HepG2 (cell line): ENCODE results near the gene DCTN3. TPM values are rescaled to one million over a fixed set of nuclear protein-coding genes. Genes with fewer than 3 reads are reported as not detected.

Experiments used
- ATAC-seq: fragments of 200-7000 bp; cut with Tn5 transposase; 3 replicates; pipeline ENCODE4 v1.9.1; 2020; ENCODE audit warnings: mild to moderate bottlenecking, moderate library complexity
- BruUV-seq: library from RNA; stranded (reverse); fragments of 400-500 nt; replicated peaks from 2 replicates; lab custom pipeline; 2021; lab: Mats Ljungman, UMichigan
- CTCF ChIA-PET: fragments of 300-600 bp; formaldehyde crosslinking; extraction: SDS; loops from one replicate; lab custom pipeline; 2021; ENCODE audit warnings: low total read pairs, inconsistent platforms, low intra/inter-chr PET ratio; lab: Yijun Ruan, JAX
- POLR2A ChIA-PET: fragments of 350-600 bp; sonication (Branson Sonifier 250); formaldehyde crosslinking; loops from one replicate; lab custom pipeline; 2020; ENCODE audit warnings: antibody characterized with exemption, inconsistent platforms; lab: Yijun Ruan, JAX
- DNase-seq: peaks from one replicate; pipeline ENCODE4 v3.0.0-alpha.2; 2015; ENCODE audit warnings: low spot score
- FAIRE-seq: peaks from 3 replicates; lab custom pipeline; 2011; peaks lifted over from hg19 to GRCh38; lab: Jason Lieb, UNC
- H2AFZ ChIP-seq: one replicate; pipeline ENCODE4 v1.6.1; 2011; ENCODE audit warnings: low read length, inconsistent platforms
- H3K27ac ChIP-seq: fragments of 300-600 bp; 3 replicates; pipeline ENCODE4 v1.8.0; 2011; ENCODE audit warnings: mixed run types, mild to moderate bottlenecking, mixed read lengths, low read length, inconsistent platforms; ENCODE audit not compliant: insufficient read depth; ENCODE audit errors: extremely low read length
- H3K27me3 ChIP-seq, 2 experiments: fragments of 200-600 bp in 1 of 2; 2 replicates in 1 of 2; 3 replicates in 1 of 2; pipeline versions ENCODE4 v1.6.0 to v1.8.0; 2011; ENCODE audit warnings: low read length in 2 of 2, mild to moderate bottlenecking in 2 of 2, moderate library complexity in 2 of 2, inconsistent platforms in 1 of 2; ENCODE audit not compliant: insufficient read depth in 2 of 2, control insufficient read depth in 1 of 2
- H3K36me3 ChIP-seq, 2 experiments: fragments of 200-600 bp in 1 of 2; replicated peaks in 1 of 2; 2 replicates in 1 of 2; 3 replicates in 1 of 2; pipeline versions ENCODE4 v1.5.1 to v1.8.0; 2011; ENCODE audit warnings: low read length in 2 of 2, inconsistent platforms in 1 of 2; ENCODE audit not compliant: insufficient read depth in 2 of 2, control insufficient read depth in 1 of 2
- H3K4me1 ChIP-seq: 2 replicates; pipeline ENCODE4 v1.5.1; 2012; ENCODE audit warnings: low read length, inconsistent platforms; ENCODE audit not compliant: insufficient read depth
- H3K4me2 ChIP-seq: 2 replicates; pipeline ENCODE4 v1.6.0; 2011; ENCODE audit warnings: low read depth, low read length, inconsistent platforms
- H3K4me3 ChIP-seq, 3 experiments: fragments of 200-600 bp in 1 of 3; sonication (generic), shearing (Covaris generic) in 1 of 3; replicated peaks in 1 of 3; 2 replicates each; pipeline ENCODE4 v1.5.1; 2011 to 2016; ENCODE audit warnings: low read length in 3 of 3, inconsistent platforms in 2 of 3, low read depth in 2 of 3, mild to moderate bottlenecking in 2 of 3, control low read depth in 1 of 3, mixed read lengths in 1 of 3; ENCODE audit not compliant: insufficient read depth in 1 of 3
- H3K79me2 ChIP-seq: one replicate; pipeline ENCODE4 v1.6.1; 2011; ENCODE audit warnings: low read length, inconsistent platforms; ENCODE audit not compliant: insufficient read depth
- H3K9ac ChIP-seq: 2 replicates; pipeline ENCODE4 v1.6.0; 2011; ENCODE audit warnings: mild to moderate bottlenecking, low read depth, low read length, inconsistent platforms; ENCODE audit not compliant: insufficient read depth
- H3K9me3 ChIP-seq: 2 replicates; pipeline ENCODE4 v1.5.1; 2012; ENCODE audit warnings: mild to moderate bottlenecking, low read length
- H4K20me1 ChIP-seq: 2 replicates; pipeline ENCODE4 v1.6.0; 2011; ENCODE audit warnings: inconsistent platforms, mild to moderate bottlenecking, low read length, moderate library complexity; ENCODE audit not compliant: insufficient read depth
- CEBPB ChIP-seq: IDR thresholded peaks from 2 replicates; pipeline ENCODE4 v1.6.1; 2011; ENCODE audit warnings: low read depth, low read length, improper control_type of control experiment, borderline replicate concordance
- CREB1 ChIP-seq, 2 experiments: fragments of 450-650 bp in 1 of 2; IDR thresholded peaks; 2 replicates each; pipeline ENCODE4 v1.6.1; 2016 to 2017; ENCODE audit warnings: control low read depth in 1 of 2, mild to moderate bottlenecking in 1 of 2, missing compliant biosample characterization in 1 of 2, missing genetic modification characterization in 1 of 2
- EEA1 ChIP-seq: sonication (generic); formaldehyde crosslinking; IDR thresholded peaks from 2 replicates; pipeline ENCODE4 v1.5.1; 2020; ENCODE audit warnings: mild to moderate bottlenecking, missing genetic modification reagents, borderline replicate concordance
- GMEB2 ChIP-seq: IDR thresholded peaks from 2 replicates; pipeline ENCODE4 v1.6.1; 2016; ENCODE audit warnings: missing biosample characterization, missing genetic modification reagents, low read depth
- WGBS: methylation state at CpG from one replicate; pipeline ENCODE4 v1.1.6; 2017; ENCODE audit warnings: low lambda C conversion rate; 5-methylcytosine and 5-hydroxymethylcytosine counted together
- in situ Hi-C: cut with HindIII; loops from 2 replicates; pipeline ENCODE4 v1.10.0; 2017; ENCODE audit warnings: low pct_unique_long_range_greater_than_20kb; ENCODE audit not compliant: extremely low pct_ligation_motif_present
- intact Hi-C: fragments of 100-400 bp; cut with micrococcal nuclease; formaldehyde crosslinking; loops from one replicate; pipeline ENCODE4 v1.10.0; 2022; ENCODE audit not compliant: unreplicated experiment
- polyA plus RNA-seq, 8 experiments: library from polyadenylated mRNA; depleted of rRNA in 3 of 8; stranded (reverse) in 7 of 8; unstranded in 1 of 8; fragments of >200 nt; fragmentation: Illumina TruSeq in 4 of 8; extraction: Trizol in 4 of 8; gene quantifications; 2 replicates each; pipeline versions ENCODE4 v1.2.1 to v1.2.3, GENCODE V29; 2011 to 2016; ENCODE audit warnings: low read depth in 4 of 8, missing spikeins in 1 of 8, mixed read lengths in 1 of 8; ENCODE audit not compliant: insufficient read depth in 1 of 8
- total RNA-seq, 5 experiments: library from RNA; depleted of rRNA; stranded (reverse); fragments of >200 nt; fragmentation: Illumina TruSeq; extraction: Trizol; gene quantifications; 2 replicates each; pipeline ENCODE4 v1.2.3, GENCODE V29; 2016; ENCODE audit warnings: low read depth in 1 of 5
- TF ChIP-seq, protein P1 (sequence below), 2 experiments: sonication (generic) in 1 of 2; formaldehyde crosslinking in 1 of 2; IDR thresholded peaks; 2 replicates each; pipeline versions ENCODE4 v1.6.1 to v1.9.0; 2014 to 2022; ENCODE audit warnings: antibody characterized with exemption in 1 of 2, borderline replicate concordance in 1 of 2, inconsistent platforms in 1 of 2, low read depth in 1 of 2, missing genetic modification reagents in 1 of 2
- TF ChIP-seq, protein P2 (sequence below): sonication (generic); formaldehyde crosslinking; IDR thresholded peaks from 2 replicates; pipeline ENCODE4 v1.4.0; 2020; ENCODE audit warnings: missing genetic modification reagents

DCTN3 gene
- total and polyA plus RNA-seq, 2 of the 13 experiments (the other 11 are each of a cell fraction or from before 2014, with no cell fraction given), result 27.4 to 34.5 TPM

- Histone ChIP-seq H2AFZ (no peak overlapping the region), H3K27me3 (no peaks in the 10 kb centered on the region), H3K9me3 (no peaks in the 10 kb centered on the region), H3K79me2 (no peaks in the 10 kb centered on the region), H4K20me1 (no peaks in the 10 kb centered on the region), H3K27ac (peak overlapping the region; percentile 71), H3K9ac (peak overlapping the region; percentile 74), H3K36me3 (no peaks in the 10 kb centered on the region), H3K4me1 (peaks cover 24% of the 10 kb centered on the region), H3K4me2 (peak overlapping the region; percentile 89), H3K4me3 (peak overlapping the region; percentile 66 to 79 (median 66))
- FAIRE-seq (no peak), ATAC-seq (peak; percentile 79), DNase-seq (peak; percentile 56)
- CTCF ChIA-PET, result interaction anchor here (2.0 to 3.3 kb wide), 3 partner anchors 19 to 53 kb away, joined by 6 to 22 read pairs (median 12); partner anchors contain the start of genes GALT and RPP25L
- POLR2A ChIA-PET, result interaction anchor here (0.6 to 4.9 kb wide), 11 partner anchors 9 to 53 kb away, joined by 3 to 40 read pairs (median 5); partner anchors contain the start of genes ARID3C, DCTN3, GALT and IL11RA
- 8% methylated on average over 47 of the region's 55 CpGs for WGBS
- BruUV-seq, result TSS peak; percentile 81
- intact Hi-C loops, result no loop called here
- in situ Hi-C loops, result no loop called here
- TF ChIP-seq CEBPB (peak; percentile 73; the same call in 1 of the 2 replicates), EEA1 (CRISPR knock-in tag) (no peak), GMEB2 (CRISPR knock-in tag) (no peak), CREB1 (IDR thresholded peaks at IDR 0.05) (peak; percentile 92), CREB1 (CRISPR knock-in tag; IDR thresholded peaks at IDR 0.05) (peak; percentile 77)
- TF ChIP-seq, protein P1, sequence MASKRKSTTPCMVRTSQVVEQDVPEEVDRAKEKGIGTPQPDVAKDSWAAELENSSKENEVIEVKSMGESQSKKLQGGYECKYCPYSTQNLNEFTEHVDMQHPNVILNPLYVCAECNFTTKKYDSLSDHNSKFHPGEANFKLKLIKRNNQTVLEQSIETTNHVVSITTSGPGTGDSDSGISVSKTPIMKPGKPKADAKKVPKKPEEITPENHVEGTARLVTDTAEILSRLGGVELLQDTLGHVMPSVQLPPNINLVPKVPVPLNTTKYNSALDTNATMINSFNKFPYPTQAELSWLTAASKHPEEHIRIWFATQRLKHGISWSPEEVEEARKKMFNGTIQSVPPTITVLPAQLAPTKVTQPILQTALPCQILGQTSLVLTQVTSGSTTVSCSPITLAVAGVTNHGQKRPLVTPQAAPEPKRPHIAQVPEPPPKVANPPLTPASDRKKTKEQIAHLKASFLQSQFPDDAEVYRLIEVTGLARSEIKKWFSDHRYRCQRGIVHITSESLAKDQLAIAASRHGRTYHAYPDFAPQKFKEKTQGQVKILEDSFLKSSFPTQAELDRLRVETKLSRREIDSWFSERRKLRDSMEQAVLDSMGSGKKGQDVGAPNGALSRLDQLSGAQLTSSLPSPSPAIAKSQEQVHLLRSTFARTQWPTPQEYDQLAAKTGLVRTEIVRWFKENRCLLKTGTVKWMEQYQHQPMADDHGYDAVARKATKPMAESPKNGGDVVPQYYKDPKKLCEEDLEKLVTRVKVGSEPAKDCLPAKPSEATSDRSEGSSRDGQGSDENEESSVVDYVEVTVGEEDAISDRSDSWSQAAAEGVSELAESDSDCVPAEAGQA (IDR thresholded peaks at IDR 0.05; ENCODE audit: low read depth), result peak; percentile 82
- TF ChIP-seq, protein P1 (CRISPR knock-in tag; IDR thresholded peaks at IDR 0.05; ENCODE audit: borderline replicate concordance), result no peak
- TF ChIP-seq, protein P2, sequence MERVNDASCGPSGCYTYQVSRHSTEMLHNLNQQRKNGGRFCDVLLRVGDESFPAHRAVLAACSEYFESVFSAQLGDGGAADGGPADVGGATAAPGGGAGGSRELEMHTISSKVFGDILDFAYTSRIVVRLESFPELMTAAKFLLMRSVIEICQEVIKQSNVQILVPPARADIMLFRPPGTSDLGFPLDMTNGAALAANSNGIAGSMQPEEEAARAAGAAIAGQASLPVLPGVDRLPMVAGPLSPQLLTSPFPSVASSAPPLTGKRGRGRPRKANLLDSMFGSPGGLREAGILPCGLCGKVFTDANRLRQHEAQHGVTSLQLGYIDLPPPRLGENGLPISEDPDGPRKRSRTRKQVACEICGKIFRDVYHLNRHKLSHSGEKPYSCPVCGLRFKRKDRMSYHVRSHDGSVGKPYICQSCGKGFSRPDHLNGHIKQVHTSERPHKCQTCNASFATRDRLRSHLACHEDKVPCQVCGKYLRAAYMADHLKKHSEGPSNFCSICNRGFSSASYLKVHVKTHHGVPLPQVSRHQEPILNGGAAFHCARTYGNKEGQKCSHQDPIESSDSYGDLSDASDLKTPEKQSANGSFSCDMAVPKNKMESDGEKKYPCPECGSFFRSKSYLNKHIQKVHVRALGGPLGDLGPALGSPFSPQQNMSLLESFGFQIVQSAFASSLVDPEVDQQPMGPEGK (CRISPR knock-in tag), result 0 out of 2 replicates have a peak, but pooled peaks have one; percentile 41
Measured at GRCh38 chr9:34665381-34666250, 45.3 kb upstream of the DCTN3 start.
